Parathyroid adenoma (tissue), 2 donors: ENCODE data around the gene TAMALIN.

Source experiments
- H2AFZ ChIP-seq: fragments of 300-600 bp; sonication (generic); one replicate; pipeline ENCODE4 v1.7.0; 2017; ENCODE audit warnings: antibody characterized with exemption, mild to moderate bottlenecking
- H3K27ac ChIP-seq: fragments of 300-600 bp; sonication (generic); one replicate; pipeline ENCODE4 v1.7.0; 2017
- H3K27me3 ChIP-seq: fragments of 300-600 bp; sonication (generic); one replicate; pipeline ENCODE4 v1.7.0; 2017; ENCODE audit warnings: low read length; ENCODE audit not compliant: control insufficient read depth, insufficient read depth
- H3K36me3 ChIP-seq: fragments of 300-600 bp; sonication (generic); one replicate; pipeline ENCODE4 v1.7.0; 2017; ENCODE audit warnings: low read length; ENCODE audit not compliant: control insufficient read depth, insufficient read depth
- H3K4me1 ChIP-seq: fragments of 300-600 bp; sonication (generic); one replicate; pipeline ENCODE4 v1.7.0; 2017; ENCODE audit warnings: control low read depth
- H3K4me2 ChIP-seq: fragments of 300-600 bp; sonication (generic); one replicate; pipeline ENCODE4 v1.7.0; 2017; ENCODE audit warnings: low read length
- H3K4me3 ChIP-seq: fragments of 300-600 bp; sonication (generic); one replicate; pipeline ENCODE4 v1.7.0; 2017; ENCODE audit warnings: low read depth, low read length
- H3K79me2 ChIP-seq: fragments of 300-600 bp; sonication (generic); one replicate; pipeline ENCODE4 v1.7.0; 2017; ENCODE audit warnings: control low read depth
- H3K9ac ChIP-seq: fragments of 300-600 bp; sonication (generic); one replicate; pipeline ENCODE4 v1.7.0; 2017; ENCODE audit warnings: mild to moderate bottlenecking
- H3K9me3 ChIP-seq: fragments of 300-600 bp; sonication (generic); one replicate; pipeline ENCODE4 v1.7.0; 2017; ENCODE audit warnings: low read length; ENCODE audit not compliant: control insufficient read depth
- TF ChIP-seq, protein P1 (sequence below): fragments of 300-600 bp; sonication (generic); IDR thresholded peaks from one replicate; pipeline ENCODE4 v1.7.0; 2017; ENCODE audit warnings: antibody characterized with exemption, mild to moderate bottlenecking
- donor health status: primary hyperparathyroidism.

TAMALIN gene

DNA sequence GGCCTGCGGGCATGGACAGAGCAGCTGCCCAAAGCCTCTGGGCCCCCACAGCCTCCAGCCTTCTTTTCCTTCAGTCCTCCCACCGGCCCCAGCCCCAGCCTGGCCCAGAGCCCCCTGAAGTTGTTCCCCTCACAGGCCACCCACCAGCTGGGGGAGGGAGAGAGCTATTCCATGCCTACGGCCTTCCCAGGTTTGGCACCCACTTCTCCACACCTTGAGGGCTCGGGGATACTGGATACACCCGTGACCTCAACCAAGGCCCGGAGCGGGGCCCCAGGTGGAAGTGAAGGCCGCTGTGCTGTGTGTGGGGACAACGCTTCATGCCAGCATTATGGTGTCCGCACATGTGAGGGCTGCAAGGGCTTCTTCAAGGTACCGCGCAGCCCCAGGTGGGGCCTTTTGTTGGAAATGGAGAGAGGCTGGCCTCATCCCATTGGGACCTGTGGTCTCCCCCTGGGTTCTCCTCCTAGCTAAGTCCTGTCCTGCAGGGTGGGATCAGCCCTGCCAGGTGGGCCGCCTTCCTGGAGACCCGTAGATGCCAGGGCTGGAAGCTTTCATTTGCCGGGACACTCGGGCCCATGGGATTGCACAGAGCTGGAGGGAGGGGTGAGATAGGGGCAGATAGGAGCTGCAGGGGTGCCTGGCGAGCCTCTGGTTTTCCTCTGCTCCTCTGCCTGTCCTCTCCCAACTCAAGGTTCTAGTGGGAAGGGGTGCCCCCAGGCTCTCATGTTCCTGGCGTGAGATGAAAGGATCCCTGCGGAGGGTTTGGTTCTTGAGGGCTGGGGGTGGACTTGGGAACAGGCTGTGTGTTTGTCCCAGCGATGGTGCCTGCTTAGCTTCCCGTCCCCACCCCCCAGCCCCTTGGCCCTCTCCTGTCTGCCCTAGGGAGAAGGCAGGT is 48.3 kb downstream of the TAMALIN start:
- TF ChIP-seq, protein P1, sequence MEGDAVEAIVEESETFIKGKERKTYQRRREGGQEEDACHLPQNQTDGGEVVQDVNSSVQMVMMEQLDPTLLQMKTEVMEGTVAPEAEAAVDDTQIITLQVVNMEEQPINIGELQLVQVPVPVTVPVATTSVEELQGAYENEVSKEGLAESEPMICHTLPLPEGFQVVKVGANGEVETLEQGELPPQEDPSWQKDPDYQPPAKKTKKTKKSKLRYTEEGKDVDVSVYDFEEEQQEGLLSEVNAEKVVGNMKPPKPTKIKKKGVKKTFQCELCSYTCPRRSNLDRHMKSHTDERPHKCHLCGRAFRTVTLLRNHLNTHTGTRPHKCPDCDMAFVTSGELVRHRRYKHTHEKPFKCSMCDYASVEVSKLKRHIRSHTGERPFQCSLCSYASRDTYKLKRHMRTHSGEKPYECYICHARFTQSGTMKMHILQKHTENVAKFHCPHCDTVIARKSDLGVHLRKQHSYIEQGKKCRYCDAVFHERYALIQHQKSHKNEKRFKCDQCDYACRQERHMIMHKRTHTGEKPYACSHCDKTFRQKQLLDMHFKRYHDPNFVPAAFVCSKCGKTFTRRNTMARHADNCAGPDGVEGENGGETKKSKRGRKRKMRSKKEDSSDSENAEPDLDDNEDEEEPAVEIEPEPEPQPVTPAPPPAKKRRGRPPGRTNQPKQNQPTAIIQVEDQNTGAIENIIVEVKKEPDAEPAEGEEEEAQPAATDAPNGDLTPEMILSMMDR: no peak
- H3K9ac ChIP-seq: no peak overlapping the region
- no peak overlapping the region for H3K4me3 ChIP-seq

DNA sequence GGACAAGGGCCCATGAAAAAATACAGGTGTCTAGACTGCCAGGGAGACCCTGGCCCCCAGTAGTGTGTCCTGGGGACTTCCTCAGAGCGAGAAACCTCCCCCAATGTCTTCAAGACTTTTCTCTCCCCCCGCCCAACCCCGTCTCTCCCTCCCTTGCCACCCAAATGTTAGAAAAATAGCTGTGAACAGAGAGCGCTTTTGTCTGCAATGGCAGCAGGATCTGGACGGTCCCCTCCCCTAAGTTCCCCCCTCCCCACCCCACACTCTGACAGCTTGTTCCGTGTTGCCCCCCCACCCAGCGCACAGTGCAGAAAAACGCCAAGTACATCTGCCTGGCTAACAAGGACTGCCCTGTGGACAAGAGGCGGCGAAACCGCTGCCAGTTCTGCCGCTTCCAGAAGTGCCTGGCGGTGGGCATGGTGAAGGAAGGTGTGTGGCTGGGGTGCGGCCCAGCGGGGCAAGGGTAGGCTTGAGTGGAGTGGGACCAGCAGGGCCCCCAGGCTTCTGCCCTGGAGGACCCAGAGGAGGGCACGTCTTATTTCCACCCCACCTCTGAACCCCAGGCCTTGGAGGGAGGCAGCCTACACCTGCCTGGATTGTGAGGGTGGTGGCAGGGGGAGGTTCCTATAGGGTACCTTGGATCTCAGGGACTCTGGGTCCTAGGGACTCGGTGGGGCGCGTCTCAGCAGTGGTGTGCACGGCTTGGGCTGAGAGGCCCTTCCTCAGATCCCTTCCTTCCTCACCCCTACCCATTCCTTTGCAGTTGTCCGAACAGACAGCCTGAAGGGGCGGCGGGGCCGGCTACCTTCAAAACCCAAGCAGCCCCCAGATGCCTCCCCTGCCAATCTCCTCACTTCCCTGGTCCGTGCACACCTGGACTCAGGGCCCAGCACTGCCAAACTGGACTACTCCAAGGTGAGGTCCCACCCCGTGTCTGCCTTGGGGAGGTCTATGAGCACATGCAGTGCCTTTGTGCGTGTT is 49.3 kb downstream of the TAMALIN start:
- Histone ChIP-seq H3K4me3 (no peak overlapping the region), H3K9ac (no peak overlapping the region), H3K79me2 (no peaks in the 10 kb centered on the region), H2AFZ (no peak overlapping the region), H3K9me3 (no peaks in the 10 kb centered on the region), H3K4me1 (peaks cover 5% of the 10 kb centered on the region), H3K27me3 (no peaks in the 10 kb centered on the region), H3K36me3 (no peaks in the 10 kb centered on the region), H3K4me2 (no peak overlapping the region), H3K27ac (no peak overlapping the region)
- TF ChIP-seq, protein P1: no peak

More for the DNA sequence above, 48.3 kb downstream of the TAMALIN start:
- H3K4me2 ChIP-seq: no peak overlapping the region
- no peaks in the 10 kb centered on the region for H3K27me3 ChIP-seq
- H3K79me2 ChIP-seq: no peaks in the 10 kb centered on the region
- no peak overlapping the region for H2AFZ ChIP-seq
- no peaks in the 10 kb centered on the region for H3K36me3 ChIP-seq
- peaks cover 10% of the 10 kb centered on the region for H3K4me1 ChIP-seq
- H3K9me3 ChIP-seq: no peaks in the 10 kb centered on the region
- no peak overlapping the region for H3K27ac ChIP-seq

- TF ChIP-seq, protein P1: no peak
- H2AFZ ChIP-seq: no peak overlapping the region
- H3K79me2 ChIP-seq: no peaks in the 10 kb centered on the region
- no peak overlapping the region for H3K4me2 ChIP-seq
- H3K27ac ChIP-seq: no peak overlapping the region
- H3K9ac ChIP-seq: no peak overlapping the region
- no peaks in the 10 kb centered on the region for H3K36me3 ChIP-seq
- H3K4me1 ChIP-seq: peaks cover 5% of the 10 kb centered on the region
- no peaks in the 10 kb centered on the region for H3K27me3 ChIP-seq
- no peak overlapping the region for H3K4me3 ChIP-seq
- no peaks in the 10 kb centered on the region for H3K9me3 ChIP-seq
These were observed 50.3 kb downstream of the TAMALIN start for GRCh38 chr12:52056801-52057637.

- no peak overlapping the region for H3K4me3 ChIP-seq
- no peaks in the 10 kb centered on the region for H3K79me2 ChIP-seq
- H3K27me3 ChIP-seq: no peaks in the 10 kb centered on the region
- H3K9ac ChIP-seq: no peak overlapping the region
- TF ChIP-seq, protein P1: no peak
- H2AFZ ChIP-seq: no peak overlapping the region
- H3K4me2 ChIP-seq: no peak overlapping the region
- H3K36me3 ChIP-seq: no peaks in the 10 kb centered on the region
- H3K4me1 ChIP-seq: no peaks in the 10 kb centered on the region
- H3K9me3 ChIP-seq: no peaks in the 10 kb centered on the region
- H3K27ac ChIP-seq: no peak overlapping the region
These were observed 51.2 kb downstream of the TAMALIN start for GRCh38 chr12:52057638-52058576.
